ENCODE measurements around the gene MIEF1.
A peak's percentile ranks its signal among the peaks of the same experiment; 100 is the strongest.
"Not testable (repeated sequence)": the region's sequence is repeated elsewhere in the genome, so short reads cannot be mapped to it uniquely, and the experiment has no call there.

Gene MIEF1

GRCh38 chr22:39517470-39517869, 15.4 kb downstream of the MIEF1 start:
- no peak for DNase-seq

GRCh38 chr22:39518144-39518786, 16.2 kb downstream of the MIEF1 start:
- DNase-seq = no peak

- DNase-seq = no peak
Measured at GRCh38 chr22:39518996-39519680, 17.0 kb downstream of the MIEF1 start.

GRCh38 chr22:39519681-39520225, 17.7 kb downstream of the MIEF1 start:
- peak; percentile 99 for DNase-seq

DNA sequence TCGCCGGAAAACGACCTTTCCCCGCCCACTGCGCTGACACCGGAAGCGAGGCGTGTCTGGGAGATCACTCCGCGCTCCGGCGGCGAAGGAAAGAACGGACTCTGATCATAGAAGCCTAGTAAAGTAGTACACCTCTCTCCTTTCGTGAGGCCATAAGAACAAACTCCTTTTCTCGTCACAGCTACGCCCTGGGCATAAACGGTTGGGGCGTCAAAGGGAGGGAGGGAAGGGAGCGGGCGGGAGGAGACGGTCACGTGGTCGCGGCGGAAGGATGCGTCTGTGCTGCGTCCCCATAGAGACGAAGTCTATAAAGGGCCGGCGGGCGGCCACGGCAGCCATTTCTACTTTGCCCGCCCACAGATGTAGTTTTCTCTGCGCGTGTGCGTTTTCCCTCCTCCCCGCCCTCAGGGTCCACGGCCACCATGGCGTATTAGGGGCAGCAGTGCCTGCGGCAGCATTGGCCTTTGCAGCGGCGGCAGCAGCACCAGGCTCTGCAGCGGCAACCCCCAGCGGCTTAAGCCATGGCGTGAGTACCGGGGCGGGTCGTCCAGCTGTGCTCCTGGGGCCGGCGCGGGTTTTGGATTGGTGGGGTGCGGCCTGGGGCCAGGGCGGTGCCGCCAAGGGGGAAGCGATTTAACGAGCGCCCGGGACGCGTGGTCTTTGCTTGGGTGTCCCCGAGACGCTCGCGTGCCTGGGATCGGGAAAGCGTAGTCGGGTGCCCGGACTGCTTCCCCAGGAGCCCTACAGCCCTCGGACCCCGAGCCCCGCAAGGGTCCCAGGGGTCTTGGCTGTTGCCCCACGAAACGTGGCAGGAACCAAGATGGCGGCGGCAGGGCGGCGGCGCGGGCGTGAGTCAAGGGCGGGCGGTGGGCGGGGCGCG, 18.4 kb downstream of the MIEF1 start, which contains the start of gene ATF4:
TSS of gene ATF4 (plus strand) at position 337 of the 880 bp plus-strand sequence. CDS start 884 bp downstream, outside the sequence.
- DNase-seq = peak; percentile 86

GRCh38 chr22:39521106-39521885, 19.2 kb downstream of the MIEF1 start:
- not testable (repeated sequence) for DNase-seq

DNA sequence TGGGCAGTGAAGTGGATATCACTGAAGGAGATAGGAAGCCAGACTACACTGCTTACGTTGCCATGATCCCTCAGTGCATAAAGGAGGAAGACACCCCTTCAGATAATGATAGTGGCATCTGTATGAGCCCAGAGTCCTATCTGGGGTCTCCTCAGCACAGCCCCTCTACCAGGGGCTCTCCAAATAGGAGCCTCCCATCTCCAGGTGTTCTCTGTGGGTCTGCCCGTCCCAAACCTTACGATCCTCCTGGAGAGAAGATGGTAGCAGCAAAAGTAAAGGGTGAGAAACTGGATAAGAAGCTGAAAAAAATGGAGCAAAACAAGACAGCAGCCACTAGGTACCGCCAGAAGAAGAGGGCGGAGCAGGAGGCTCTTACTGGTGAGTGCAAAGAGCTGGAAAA, 20.0 kb downstream of the MIEF1 start:
- DNase-seq = not testable (repeated sequence)

- no peak for DNase-seq
Measured at GRCh38 chr22:39522567-39523300, 20.6 kb downstream of the MIEF1 start.

DNA sequence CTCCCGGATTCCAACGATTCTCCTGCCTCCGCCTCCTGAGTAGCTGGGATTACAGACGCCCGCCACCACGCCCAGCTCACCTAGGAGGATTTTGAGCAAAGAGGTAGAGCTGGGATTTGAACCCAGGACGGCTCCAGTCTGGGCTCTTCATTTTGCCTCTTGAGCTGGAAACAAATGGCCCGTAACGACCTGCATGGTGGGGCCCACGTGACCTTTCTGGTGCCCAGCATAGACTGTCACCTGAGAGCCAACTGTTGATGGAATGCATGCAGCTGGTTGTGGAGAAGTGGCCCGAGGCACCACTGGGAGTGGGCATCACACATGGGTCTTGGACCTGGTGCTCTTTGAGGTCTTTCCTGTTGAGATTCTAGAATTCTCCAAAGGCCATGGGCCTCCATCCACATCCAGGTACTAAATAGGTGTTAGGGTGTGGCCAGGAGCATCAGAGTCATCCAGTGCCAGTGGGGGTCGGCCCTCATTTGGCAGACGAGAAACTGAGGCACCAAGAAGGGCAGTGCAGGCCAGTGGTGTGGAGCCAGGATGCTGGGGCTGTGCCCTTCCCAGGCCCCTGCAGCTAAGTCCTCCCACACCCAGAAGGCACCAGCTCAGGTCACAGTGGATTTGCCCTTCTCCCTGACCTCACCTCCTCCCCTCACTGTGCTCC, 22.1 kb downstream of the MIEF1 start:
- DNase-seq = no peak

- DNase-seq = no peak
Measured at GRCh38 chr22:39524753-39525657, 22.9 kb downstream of the MIEF1 start.

GRCh38 chr22:39525658-39525975, 23.5 kb downstream of the MIEF1 start:
- no peak for DNase-seq

DNA sequence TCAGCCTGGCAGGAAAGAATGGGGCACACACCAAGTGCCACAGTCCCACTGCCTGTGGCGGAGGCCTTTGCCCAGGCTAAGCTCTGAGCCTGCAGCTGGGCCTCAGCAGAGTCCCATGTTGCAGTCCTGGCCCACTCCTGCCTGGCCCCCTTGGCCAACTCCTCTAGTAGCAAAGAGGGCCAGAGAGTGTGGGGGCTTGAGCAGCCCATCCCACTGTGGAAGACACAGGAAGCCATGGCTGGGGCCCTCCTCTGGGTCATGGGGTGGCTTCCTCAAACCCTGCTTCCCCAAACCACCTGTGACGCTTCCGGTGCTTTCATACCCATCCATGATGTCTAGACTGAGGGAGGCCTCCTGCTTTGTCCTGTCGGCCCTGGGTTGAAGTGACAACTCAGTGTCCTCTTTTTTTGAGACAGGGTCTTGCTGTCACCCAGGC, 24.7 kb downstream of the MIEF1 start:
- DNase-seq = no peak

DNA sequence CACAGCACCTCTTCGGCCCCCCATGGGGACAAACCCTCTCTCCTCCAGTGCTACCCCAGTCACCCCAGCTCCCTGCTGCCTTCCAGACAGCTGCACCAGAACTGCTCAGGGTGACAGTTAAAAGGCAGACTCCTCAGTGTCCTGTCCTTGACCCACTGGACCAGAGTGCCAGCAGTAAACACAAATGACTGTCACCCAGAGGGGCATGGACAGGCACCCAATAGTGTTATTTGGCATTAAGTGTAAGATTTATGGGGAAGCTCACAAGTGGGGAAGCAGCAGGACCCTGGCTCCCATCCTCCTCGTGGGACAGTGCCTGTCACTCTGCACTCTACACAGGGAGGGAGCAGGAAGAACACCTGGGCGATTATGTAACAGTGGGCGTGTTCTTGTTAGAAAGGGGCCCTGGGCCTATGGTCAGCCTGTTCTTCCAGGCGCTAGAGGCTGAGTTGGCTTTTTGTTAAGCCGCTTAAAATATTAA, 25.4 kb downstream of the MIEF1 start:
- DNase-seq = no peak

DNA sequence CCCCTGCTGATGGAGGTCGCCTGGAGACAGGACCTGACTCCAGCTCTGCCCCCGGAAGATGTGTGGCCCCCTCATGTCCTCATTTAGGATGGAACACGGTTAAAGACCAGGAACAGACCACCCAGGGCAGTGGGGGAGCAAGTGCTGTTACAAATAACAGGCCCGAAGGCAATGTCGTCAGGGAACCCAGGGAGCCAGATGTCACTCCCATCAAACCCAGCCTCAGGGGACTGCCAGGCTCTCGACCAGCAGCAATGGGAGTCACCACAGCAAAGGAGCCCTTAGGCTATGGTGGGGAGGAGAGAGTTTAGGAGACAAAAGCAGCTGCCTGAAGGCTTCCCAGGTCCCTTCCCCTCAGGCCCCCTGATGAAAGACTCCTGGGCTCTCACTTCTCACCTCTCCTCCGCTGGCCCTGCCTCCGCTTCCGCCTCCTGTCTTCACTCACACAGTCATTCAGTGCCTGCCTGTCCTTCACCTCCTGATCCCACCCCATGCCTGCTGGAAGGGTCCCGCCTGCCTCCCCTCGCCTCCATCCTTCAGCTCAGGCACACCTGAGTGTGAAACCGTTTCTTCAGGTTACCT, 26.1 kb downstream of the MIEF1 start:
- no peak for DNase-seq

DNA sequence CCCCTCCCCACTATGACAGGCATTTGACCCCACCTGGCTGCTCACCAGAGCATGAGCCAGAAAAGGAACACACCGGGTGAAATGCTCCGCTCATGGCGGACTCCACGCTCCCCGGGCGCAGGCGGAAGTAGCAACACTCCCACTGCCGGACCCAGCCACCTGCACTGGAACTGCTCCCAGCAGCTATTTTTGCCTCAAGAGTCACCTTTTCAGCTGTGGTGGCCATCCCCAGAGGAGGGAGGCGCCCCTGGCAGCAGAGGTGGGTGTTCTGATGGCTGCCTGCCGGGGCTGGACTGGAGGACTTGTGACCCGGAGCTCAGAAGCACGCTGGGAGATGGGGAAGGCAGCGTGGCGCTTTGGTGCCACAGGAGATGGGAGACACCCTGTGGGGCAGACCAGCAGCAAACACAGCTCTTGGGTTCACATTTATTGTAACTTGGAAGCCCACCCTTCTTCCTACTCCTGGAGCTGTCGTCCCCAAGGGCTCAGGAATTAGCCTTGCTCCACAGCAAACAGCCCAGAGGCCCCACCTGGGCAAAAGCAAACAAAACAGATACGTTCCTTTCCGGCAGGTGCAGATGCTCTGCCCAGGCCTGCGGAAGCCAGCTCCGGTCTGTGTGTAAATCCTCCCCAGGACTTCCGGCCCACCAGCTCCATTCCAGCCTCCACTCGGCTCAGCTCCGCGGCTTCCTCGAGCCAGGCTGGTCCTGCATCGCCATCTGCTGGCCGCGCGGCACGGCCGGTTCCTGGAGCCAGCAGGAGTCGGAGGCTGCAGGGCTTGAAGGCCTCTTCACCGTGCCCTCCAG, 26.8 kb downstream of the MIEF1 start:
- DNase-seq = peak; percentile 90

DNA sequence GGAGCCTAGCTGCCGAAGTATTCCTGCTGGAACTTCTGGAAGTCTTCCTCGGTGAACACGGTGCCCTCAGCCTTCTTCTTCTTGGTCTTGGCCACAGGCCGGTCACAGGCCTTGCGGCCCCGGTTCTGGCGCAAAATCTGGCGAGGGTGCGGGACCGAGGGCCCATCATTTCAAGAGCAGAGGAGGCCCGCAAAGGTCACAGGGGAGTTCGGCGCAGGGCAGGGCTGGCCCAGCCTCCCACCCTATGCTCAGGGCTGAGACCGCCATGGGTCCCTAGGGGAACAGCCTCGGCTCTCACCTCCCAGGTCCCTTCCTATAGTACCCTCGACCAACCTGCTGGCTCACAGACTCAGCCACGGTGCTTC, 27.4 kb downstream of the MIEF1 start:
- DNase-seq = no peak

DNA sequence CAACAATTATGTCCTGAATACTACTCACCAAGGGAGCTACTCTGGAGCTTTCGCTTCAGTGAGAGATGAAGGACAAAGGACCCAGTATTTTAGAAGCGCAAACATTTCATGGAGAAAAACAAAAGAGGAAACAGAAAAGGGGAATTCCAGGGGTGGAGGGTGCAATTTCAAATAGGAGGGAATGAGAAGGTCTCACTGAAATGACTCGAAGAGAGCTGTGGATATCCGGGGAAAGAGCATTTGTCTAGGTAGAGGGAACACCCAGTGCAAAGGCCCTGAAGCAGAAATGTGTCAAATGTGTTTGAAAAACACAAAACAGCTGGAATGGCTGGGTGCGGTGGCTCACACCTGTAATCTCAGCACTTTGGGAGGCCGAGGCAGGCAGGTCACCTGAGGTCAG, 28.0 kb downstream of the MIEF1 start:
- no peak for DNase-seq

- no peak for DNase-seq
Measured at GRCh38 chr22:39530692-39531331, 28.7 kb downstream of the MIEF1 start.
